T-helper 1 cell treated with Interleukin-12 subunit alpha and Interleukin-12 subunit beta and Interleukin-4 antibody, amounts not matched to agents 30 μg/mL and 1 μg/mL, for 36 hours (primary cell): ENCODE measurements around the gene COPS8.

Source experiments
- H3K27ac Mint-ChIP-seq: one replicate; pipeline ENCODE4 v1.8.0; 2021; ENCODE audit warnings: mild to moderate bottlenecking, mixed read lengths
- H3K27me3 Mint-ChIP-seq: one replicate; pipeline ENCODE4 v1.8.0; 2021; ENCODE audit warnings: low read depth, mixed read lengths
- H3K36me3 Mint-ChIP-seq: one replicate; pipeline ENCODE4 v1.8.0; 2021; ENCODE audit warnings: low read depth, mixed read lengths
- H3K4me1 Mint-ChIP-seq: one replicate; pipeline ENCODE4 v1.8.0; 2021; ENCODE audit warnings: low read depth, mixed read lengths
- H3K4me3 Mint-ChIP-seq: one replicate; pipeline ENCODE4 v1.8.0; 2021; ENCODE audit warnings: mild to moderate bottlenecking, moderate library complexity, mixed read lengths
- H3K9me3 Mint-ChIP-seq: one replicate; pipeline ENCODE4 v1.8.0; 2021; ENCODE audit warnings: mixed read lengths

Gene COPS8

GRCh38 chr2:237075749-237076599 is 9.7 kb upstream of the COPS8 start:
- Mint-ChIP-seq H3K9me3 (no peaks in the 10 kb centered on the region), H3K4me3 (no peak overlapping the region), H3K4me1 (no peaks in the 10 kb centered on the region), H3K36me3 (no peaks in the 10 kb centered on the region), H3K27ac (no peak overlapping the region), H3K27me3 (no peaks in the 10 kb centered on the region)

- Mint-ChIP-seq H3K27me3 (no peaks in the 10 kb centered on the region), H3K36me3 (peaks cover 2% of the 10 kb centered on the region), H3K4me1 (peaks cover 15% of the 10 kb centered on the region), H3K27ac (no peak overlapping the region), H3K9me3 (no peaks in the 10 kb centered on the region), H3K4me3 (no peak overlapping the region)
These were observed 4.1 kb upstream of the COPS8 start for GRCh38 chr2:237081596-237081995.

- Mint-ChIP-seq H3K4me3 (no peak overlapping the region), H3K27ac (no peak overlapping the region), H3K36me3 (peaks cover 2% of the 10 kb centered on the region), H3K9me3 (no peaks in the 10 kb centered on the region), H3K4me1 (peaks cover 20% of the 10 kb centered on the region), H3K27me3 (no peaks in the 10 kb centered on the region)
These were observed 2.7 kb upstream of the COPS8 start for GRCh38 chr2:237083026-237083425.

GRCh38 chr2:237084444-237084843 is 1.2 kb upstream of the COPS8 start:
- H3K36me3 Mint-ChIP-seq = peaks cover 2% of the 10 kb centered on the region
- H3K9me3 Mint-ChIP-seq = no peaks in the 10 kb centered on the region
- peak overlapping the region; percentile 99 for H3K4me3 Mint-ChIP-seq
- H3K27me3 Mint-ChIP-seq = no peaks in the 10 kb centered on the region
- H3K27ac Mint-ChIP-seq = peak overlapping the region; percentile 99
- H3K4me1 Mint-ChIP-seq = peaks cover 20% of the 10 kb centered on the region

GRCh38 chr2:237090906-237091305 is 5.2 kb downstream of the COPS8 start:
- Mint-ChIP-seq H3K36me3 (peaks cover 8% of the 10 kb centered on the region), H3K27me3 (no peaks in the 10 kb centered on the region), H3K27ac (no peak overlapping the region), H3K9me3 (no peaks in the 10 kb centered on the region), H3K4me1 (peaks cover 8% of the 10 kb centered on the region), H3K4me3 (no peak overlapping the region)

- no peak overlapping the region for H3K4me3 Mint-ChIP-seq
- H3K4me1 Mint-ChIP-seq = peaks cover 4% of the 10 kb centered on the region
- H3K27ac Mint-ChIP-seq = no peak overlapping the region
- no peaks in the 10 kb centered on the region for H3K9me3 Mint-ChIP-seq
- no peaks in the 10 kb centered on the region for H3K27me3 Mint-ChIP-seq
- peaks cover 15% of the 10 kb centered on the region for H3K36me3 Mint-ChIP-seq
These were observed 6.2 kb downstream of the COPS8 start for GRCh38 chr2:237091779-237092436.

GRCh38 chr2:237092506-237092905 is 6.8 kb downstream of the COPS8 start:
- H3K27me3 Mint-ChIP-seq = no peaks in the 10 kb centered on the region
- H3K27ac Mint-ChIP-seq = no peak overlapping the region
- H3K36me3 Mint-ChIP-seq = peaks cover 19% of the 10 kb centered on the region
- peaks cover under 1% of the 10 kb centered on the region for H3K4me1 Mint-ChIP-seq
- H3K9me3 Mint-ChIP-seq = no peaks in the 10 kb centered on the region
- H3K4me3 Mint-ChIP-seq = no peak overlapping the region

GRCh38 chr2:237092920-237093781 is 7.5 kb downstream of the COPS8 start:
- H3K36me3 Mint-ChIP-seq = peaks cover 19% of the 10 kb centered on the region

GRCh38 chr2:237096201-237096600 is 10.5 kb downstream of the COPS8 start:
- H3K27me3 Mint-ChIP-seq = no peaks in the 10 kb centered on the region
- H3K4me3 Mint-ChIP-seq = no peak overlapping the region
- no peak overlapping the region for H3K27ac Mint-ChIP-seq
- no peaks in the 10 kb centered on the region for H3K4me1 Mint-ChIP-seq
- H3K9me3 Mint-ChIP-seq = no peaks in the 10 kb centered on the region
- H3K36me3 Mint-ChIP-seq = peaks cover 34% of the 10 kb centered on the region

More at GRCh38 chr2:237092920-237093781, 7.5 kb downstream of the COPS8 start:
- no peak overlapping the region for H3K27ac Mint-ChIP-seq
- H3K27me3 Mint-ChIP-seq = no peaks in the 10 kb centered on the region
- H3K4me1 Mint-ChIP-seq = no peaks in the 10 kb centered on the region
- H3K9me3 Mint-ChIP-seq = no peaks in the 10 kb centered on the region
- no peak overlapping the region for H3K4me3 Mint-ChIP-seq

- H3K27me3 Mint-ChIP-seq = no peaks in the 10 kb centered on the region
- H3K4me1 Mint-ChIP-seq = no peaks in the 10 kb centered on the region
- H3K27ac Mint-ChIP-seq = no peak overlapping the region
- no peak overlapping the region for H3K4me3 Mint-ChIP-seq
- H3K9me3 Mint-ChIP-seq = no peaks in the 10 kb centered on the region
- H3K36me3 Mint-ChIP-seq = peaks cover 34% of the 10 kb centered on the region
These were observed 11.2 kb downstream of the COPS8 start for GRCh38 chr2:237096911-237097310.

GRCh38 chr2:237097326-237097910 is 11.7 kb downstream of the COPS8 start:
- H3K4me3 Mint-ChIP-seq = no peak overlapping the region
- H3K27me3 Mint-ChIP-seq = no peaks in the 10 kb centered on the region
- H3K4me1 Mint-ChIP-seq = no peaks in the 10 kb centered on the region
- no peaks in the 10 kb centered on the region for H3K9me3 Mint-ChIP-seq
- peaks cover 34% of the 10 kb centered on the region for H3K36me3 Mint-ChIP-seq
- H3K27ac Mint-ChIP-seq = no peak overlapping the region

- no peak overlapping the region for H3K27ac Mint-ChIP-seq
- peaks cover 34% of the 10 kb centered on the region for H3K36me3 Mint-ChIP-seq
- H3K9me3 Mint-ChIP-seq = no peaks in the 10 kb centered on the region
- H3K4me3 Mint-ChIP-seq = no peak overlapping the region
- H3K27me3 Mint-ChIP-seq = no peaks in the 10 kb centered on the region
- no peaks in the 10 kb centered on the region for H3K4me1 Mint-ChIP-seq
These were observed 12.4 kb downstream of the COPS8 start for GRCh38 chr2:237097911-237098702.

- Mint-ChIP-seq H3K27ac (no peak overlapping the region), H3K4me3 (no peak overlapping the region), H3K36me3 (peaks cover 32% of the 10 kb centered on the region), H3K27me3 (no peaks in the 10 kb centered on the region), H3K4me1 (no peaks in the 10 kb centered on the region), H3K9me3 (no peaks in the 10 kb centered on the region)
These were observed 14.1 kb downstream of the COPS8 start for GRCh38 chr2:237099804-237100203.
